Measurements from ENCODE around the gene THBS1.

Gene THBS1

GRCh38 chr15:39580485-39581241, at the start of gene THBS1:
Gene THBS1, plus strand, starts transcription at chr15:39581079. Its CDS starts 779 bp downstream, at chr15:39581858.
- no peak for DNase-seq

- DNase-seq: no peak
These were observed 45.9 kb upstream of the THBS1 start for GRCh38 chr15:39534996-39535395.

- no peak for DNase-seq
These were observed 45.4 kb upstream of the THBS1 start for GRCh38 chr15:39535466-39535865.

GRCh38 chr15:39538936-39539335, 41.9 kb upstream of the THBS1 start:
- DNase-seq: no peak

- no peak for DNase-seq
These were observed 41.4 kb upstream of the THBS1 start for GRCh38 chr15:39539466-39539865.

DNA sequence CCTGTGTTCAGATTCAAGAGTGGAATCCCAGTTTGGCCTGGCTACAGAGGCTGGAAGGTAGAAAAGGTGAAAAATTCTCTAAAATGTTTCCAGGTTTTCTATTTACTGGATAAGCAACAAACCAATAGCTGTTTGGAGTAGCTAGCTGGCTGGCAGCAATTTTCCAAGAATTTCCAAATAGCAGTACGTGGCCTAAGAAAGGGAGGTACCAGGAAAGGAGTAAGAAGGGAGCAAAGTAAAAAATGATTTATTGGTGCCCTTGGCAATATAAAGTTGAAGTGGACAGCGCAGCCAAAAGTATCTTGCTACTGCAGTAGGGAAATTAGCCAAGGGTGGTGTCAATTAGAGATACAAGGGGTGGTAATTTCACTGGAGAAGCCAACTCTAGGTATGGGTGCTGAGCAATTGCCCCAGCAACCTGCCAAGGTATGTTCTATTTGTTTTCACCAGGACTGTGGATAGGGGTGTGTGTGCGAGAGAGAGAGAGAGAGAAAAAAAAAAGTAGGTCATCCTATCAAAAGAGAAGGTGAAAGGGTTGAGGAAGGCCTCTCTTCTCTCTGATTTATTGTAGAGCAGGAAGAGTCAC, 40.8 kb upstream of the THBS1 start:
- DNase-seq: no peak

GRCh38 chr15:39542385-39543065, 38.4 kb upstream of the THBS1 start:
- no peak for DNase-seq

- DNase-seq: no peak
These were observed 37.2 kb upstream of the THBS1 start for GRCh38 chr15:39543651-39544050.

- DNase-seq: no peak
These were observed 34.0 kb upstream of the THBS1 start for GRCh38 chr15:39546842-39547241.

DNA sequence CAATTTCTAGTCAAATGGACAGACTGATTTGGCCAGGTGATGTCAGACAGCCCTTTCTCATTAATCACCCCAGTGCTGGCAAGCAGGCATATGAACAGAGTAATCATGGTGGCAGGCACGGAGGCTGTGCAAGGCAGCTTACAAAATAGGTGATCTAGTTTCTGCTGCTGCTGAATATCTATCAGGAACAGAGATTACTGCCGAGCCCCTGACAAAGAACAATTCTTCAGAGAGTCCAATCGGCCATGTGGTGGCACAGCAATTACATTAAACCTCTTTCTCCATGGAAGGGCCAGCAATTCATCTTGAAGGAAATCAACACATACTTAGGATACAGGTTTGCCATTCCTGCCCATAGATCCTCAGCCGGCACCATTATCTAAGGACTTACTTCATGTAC, 32.3 kb upstream of the THBS1 start:
- DNase-seq: no peak

- no peak for DNase-seq
These were observed 31.0 kb upstream of the THBS1 start for GRCh38 chr15:39549912-39550311.

- DNase-seq: no peak
These were observed 29.4 kb upstream of the THBS1 start for GRCh38 chr15:39551476-39551875.

- DNase-seq: no peak
These were observed 28.3 kb upstream of the THBS1 start for GRCh38 chr15:39552556-39552955.

DNA sequence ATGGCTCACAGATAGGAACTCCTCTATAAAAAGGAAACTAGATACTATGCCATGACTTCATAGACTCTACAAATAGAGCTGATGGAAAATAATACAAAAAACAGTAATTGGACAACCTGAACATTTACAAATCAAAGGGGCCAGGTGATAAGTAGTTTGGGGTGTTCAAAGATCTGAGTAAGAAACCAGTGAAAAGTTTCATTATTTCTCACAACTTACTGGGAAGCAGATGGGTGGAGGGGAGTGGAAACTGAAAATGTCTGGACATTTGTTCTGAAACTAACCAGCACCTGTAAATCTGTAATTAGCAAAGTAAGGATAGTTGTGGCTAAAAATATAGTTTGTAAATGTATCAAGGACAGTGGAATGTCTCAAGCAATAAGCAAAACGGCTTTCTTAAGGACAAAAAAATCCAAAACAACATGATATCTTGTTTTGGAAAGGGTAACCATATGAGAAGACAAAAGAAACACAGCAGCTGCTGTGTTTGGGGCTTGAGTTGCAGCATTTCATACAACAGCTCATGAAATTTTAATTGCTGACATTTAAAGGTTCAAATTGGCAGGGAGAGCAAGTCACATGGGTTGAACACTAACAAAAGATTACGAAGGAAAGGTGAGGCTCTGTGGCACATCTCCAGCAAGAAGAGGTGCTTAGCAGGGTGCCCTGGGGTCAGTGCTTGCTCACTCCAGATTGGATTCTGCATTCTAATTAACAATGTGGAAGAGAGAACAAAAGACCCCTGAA, 26.8 kb upstream of the THBS1 start:
- peak; percentile 43 for DNase-seq

- DNase-seq: no peak
These were observed 26.0 kb upstream of the THBS1 start for GRCh38 chr15:39554746-39555387.

GRCh38 chr15:39555885-39556284, 25.0 kb upstream of the THBS1 start:
- DNase-seq: no peak

- DNase-seq: no peak
These were observed 24.4 kb upstream of the THBS1 start for GRCh38 chr15:39556461-39556860.

- DNase-seq: no peak
These were observed 22.5 kb upstream of the THBS1 start for GRCh38 chr15:39558421-39558820.

DNA sequence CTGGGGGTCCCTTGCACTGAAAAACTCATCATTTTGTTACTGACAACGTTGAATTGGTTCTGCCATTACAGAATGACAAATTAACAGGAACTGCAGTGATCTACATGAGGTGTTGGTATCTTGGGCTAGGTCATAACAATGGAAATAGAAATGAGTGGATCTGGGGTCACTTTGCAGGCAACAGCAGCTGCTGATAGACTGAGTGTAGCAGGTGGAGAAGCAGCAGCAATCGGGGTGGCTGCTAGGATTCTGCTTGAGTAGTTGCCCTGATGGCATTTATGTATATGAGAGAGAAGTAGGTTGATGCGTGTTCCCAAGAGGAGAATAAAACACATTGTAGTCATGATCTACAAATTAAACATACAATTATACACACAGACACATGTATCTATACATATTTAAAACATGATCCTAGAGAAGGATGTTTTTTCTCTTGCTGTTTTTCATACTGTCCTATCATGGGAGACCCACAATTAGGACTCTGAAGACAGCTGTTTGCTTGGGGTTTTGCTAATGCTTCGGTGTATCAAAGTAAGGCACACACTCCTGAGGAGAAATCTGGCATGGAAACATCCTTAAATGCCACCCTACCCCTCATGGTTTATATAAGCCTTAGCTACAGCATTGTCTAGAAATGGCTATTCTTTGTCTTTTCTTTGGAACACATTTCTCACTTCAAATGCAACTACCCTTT, 15.8 kb upstream of the THBS1 start:
- DNase-seq: no peak

DNA sequence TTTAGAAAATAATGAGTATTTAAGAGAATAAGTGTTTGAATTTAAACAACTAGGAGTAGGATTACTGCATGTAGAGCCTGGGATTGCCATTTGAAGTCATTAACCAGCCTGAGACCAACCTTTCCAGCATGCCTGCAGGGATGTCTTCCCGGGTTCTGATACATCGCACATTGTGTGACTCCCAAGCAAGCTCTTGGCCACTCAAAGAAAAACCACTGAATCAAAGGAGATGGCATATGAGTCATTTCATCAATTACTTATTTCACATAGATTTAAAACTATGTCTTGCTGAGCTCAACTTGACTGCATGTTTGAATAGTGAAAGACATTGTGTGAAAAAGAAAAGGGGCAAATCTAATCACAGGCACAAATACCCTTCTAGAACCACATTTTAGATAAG, 15.0 kb upstream of the THBS1 start:
- no peak for DNase-seq

GRCh38 chr15:39573287-39573686, 7.6 kb upstream of the THBS1 start:
- DNase-seq: no peak

GRCh38 chr15:39573844-39574243, 7.0 kb upstream of the THBS1 start:
- DNase-seq: no peak

Data from NCI-H1436 treated with DMSO at 0.1 percent for 48 hours (cell line).